HUDEP-2 (cell line): ENCODE measurements around the gene CLCA1.

Experiments
- DNase-seq, 76 experiments: peaks; one replicate each; lab custom pipeline; 2025; ENCODE audit not compliant: unreplicated experiment in 76 of 76; lab: John Stamatoyannopoulos, UW

The CLCA1 gene

DNA sequence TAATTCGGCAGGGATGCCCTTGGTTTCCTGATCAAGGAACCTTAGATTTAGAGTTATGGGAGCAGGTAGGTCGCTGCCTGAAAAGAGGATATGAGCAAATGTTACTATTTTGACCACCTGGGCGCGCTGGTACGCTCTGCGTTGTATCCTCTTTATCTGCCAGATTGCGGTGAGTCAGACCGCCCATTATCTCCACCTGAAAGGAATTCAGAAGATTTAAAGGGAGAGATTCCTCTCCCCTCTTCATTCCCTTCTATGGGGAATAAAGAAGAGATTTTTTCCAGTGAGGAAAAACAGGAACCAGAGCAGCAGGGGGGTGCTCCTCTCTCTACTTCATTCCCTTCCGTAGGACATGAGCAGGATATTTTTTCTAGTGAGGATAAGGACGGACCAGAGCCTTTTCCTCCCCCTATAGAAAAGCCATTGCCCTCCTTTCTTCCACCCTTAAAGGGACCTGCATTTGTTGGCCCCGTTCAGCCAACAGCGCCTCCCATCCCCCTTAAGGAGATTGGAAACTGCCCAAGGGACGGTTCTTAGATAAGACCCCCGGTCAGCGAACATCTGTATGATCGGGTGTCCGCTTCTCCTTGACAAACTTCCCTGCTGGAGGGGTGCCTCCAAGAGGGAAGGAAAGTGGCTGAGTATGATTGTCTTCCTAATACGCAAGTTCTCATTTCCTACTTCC lies 34.1 kb downstream of the CLCA1 start:
- no peak for DNase-seq

DNA sequence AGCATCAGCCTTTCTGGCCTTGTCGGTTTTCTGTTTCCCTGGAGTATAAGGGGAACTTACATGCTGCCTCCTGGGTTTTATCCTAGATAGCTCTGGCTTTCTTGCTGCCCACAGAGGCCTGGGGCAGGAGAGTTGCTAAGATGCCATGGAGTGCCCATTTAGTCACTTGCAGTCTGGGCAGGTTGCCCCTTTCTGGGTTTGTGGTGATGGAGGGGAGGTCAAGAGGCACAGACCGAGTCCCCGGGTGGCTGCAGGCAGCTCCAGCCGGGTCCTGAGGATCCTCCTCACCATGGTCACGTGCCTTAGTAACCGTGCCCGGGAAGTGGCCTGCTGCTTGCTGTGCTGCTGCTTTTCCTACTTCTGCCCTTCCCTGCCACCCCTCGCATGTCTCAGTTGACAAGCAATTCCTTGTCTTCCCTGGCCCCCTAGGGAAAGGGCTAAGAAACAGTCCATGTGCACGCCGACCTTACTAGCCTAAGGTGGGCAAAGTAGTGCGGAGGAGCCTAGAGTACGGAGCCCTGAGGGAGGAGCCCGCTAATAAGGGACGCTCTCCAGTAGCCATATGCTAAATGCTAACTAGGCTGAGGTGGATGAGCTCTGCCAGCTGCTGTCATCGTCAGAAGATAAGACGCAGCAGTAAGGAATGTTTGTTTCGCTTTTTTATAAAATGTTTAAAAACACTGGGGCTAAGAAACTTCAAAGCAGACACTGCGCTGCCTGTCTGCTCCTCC lies 34.8 kb downstream of the CLCA1 start:
- peak in 1 of 76 experiments; percentile 6 for DNase-seq

GRCh38 chr1:86504137-86504479 lies 35.4 kb downstream of the CLCA1 start:
- DNase-seq: no peak

- DNase-seq: no peak
Observed at GRCh38 chr1:86504895-86505563, 36.3 kb downstream of the CLCA1 start.

GRCh38 chr1:86505564-86505902 lies 36.8 kb downstream of the CLCA1 start:
- DNase-seq: no peak

DNA sequence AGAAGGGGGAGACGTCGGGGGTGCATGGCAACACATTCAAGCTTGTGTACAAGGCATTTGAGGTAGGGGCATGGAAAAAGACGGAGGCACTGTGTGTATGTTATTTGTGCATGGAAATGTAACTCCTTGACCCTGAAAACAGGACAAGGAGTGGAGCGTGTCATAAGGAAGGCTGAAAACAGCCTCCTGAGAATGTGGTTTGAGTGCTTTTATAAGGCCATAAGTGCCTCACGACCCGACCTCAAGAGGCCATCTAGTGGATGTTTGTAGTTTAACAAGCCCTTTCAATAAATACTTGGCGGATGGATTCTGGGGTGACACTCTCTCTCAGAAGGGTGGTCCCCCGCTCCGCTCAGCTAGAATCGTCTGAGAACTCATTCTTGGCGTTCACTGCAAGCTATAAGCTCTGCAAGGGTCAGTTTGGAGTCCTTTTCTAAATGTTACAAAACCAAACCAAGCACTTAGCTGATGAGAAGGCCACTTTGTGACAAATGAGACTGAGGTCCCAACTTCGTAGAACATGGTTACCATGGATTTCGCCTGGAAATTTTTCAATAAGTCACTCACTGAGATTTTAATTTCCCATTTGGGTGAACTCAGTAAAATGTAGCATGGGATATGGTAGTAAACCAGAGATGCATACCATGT lies 39.3 kb downstream of the CLCA1 start:
- DNase-seq: peak in 6 of 76 experiments; percentile 1 to 20 (median 8)

DNA sequence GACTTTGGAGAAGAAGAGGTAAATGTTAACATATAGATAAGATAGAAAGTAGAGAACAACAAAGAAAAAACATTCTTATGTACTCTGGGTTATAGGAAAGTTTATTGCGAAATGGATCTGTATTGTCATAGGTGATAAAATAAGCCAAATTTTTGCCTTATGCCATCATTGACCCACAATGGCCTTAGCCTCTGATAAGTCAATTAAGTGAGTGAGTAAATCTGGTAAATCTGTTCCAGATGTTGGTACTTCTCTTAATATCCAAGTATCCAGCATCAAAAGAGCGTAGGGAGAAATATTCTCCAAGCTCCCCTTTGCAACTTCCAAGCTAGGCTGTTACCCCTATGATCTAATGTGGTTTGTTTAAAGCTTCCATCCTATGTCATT lies 39.8 kb downstream of the CLCA1 start:
- no peak for DNase-seq

DNA sequence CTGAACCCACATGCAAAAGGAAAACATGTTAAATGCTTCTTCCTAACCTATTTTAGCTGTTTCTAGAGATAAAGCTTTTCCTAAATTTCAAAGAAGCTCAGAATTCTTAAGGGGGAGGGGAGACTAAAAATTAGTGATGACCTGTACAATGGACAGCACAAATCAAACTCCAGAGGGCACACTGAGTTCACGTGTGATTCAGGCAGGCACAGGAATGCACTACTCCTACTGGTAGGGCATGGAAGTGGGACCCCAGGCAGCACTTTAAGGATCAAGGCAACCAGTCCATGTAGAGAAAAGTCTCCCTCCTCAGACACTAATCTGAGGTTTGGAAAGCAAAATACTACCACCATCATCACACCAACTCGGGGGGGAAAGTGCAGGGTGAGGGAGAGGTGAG lies 46.9 kb downstream of the CLCA1 start:
- DNase-seq: peak in 3 of 76 experiments; percentile 5 to 40 (median 11)

DNA sequence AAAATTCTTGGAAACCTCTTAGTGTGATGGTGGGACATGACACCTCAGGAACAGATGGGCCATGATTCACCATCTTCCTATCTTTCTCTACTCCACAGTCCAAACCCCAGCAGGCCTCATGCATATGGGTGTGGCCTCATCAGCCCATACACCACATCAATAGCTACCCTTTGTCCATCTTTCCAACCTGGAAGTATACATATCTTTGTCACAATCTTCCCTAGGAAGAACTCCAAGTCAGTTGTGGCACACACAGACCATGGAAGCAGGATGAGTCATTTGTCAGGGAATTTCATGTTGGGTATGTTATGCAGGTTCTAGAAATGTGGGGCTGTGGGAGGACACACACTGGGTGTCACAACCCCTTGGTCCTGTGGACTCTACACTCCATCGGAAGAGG lies 47.6 kb downstream of the CLCA1 start:
- no peak for DNase-seq

DNA sequence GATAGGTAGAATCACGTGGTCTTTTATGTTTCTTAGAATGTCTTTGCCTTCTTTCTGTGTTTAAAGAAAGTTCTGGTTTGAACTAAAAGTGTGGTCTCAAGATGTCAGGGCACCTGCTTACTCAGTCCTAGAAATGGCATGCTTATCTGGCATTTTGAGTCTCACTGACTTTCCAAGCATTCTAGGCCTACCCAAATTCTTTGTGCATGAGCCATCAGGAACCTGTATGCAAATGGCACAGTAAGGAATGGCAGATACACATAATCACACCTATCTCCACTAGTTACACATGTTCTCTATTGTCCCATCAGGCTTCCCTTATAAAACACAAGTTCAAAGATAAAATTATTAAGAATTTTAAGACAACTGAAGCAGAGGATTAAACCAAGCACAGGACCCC lies 48.6 kb downstream of the CLCA1 start:
- no peak for DNase-seq

- no peak for DNase-seq
Observed at GRCh38 chr1:86520789-86521521, 52.2 kb downstream of the CLCA1 start.

- DNase-seq: no peak
Observed at GRCh38 chr1:86521522-86521891, 52.8 kb downstream of the CLCA1 start.

- DNase-seq: no peak
Observed at GRCh38 chr1:86522240-86522639, 53.5 kb downstream of the CLCA1 start.

GRCh38 chr1:86523670-86524354 lies 55.1 kb downstream of the CLCA1 start:
- DNase-seq: no peak

DNA sequence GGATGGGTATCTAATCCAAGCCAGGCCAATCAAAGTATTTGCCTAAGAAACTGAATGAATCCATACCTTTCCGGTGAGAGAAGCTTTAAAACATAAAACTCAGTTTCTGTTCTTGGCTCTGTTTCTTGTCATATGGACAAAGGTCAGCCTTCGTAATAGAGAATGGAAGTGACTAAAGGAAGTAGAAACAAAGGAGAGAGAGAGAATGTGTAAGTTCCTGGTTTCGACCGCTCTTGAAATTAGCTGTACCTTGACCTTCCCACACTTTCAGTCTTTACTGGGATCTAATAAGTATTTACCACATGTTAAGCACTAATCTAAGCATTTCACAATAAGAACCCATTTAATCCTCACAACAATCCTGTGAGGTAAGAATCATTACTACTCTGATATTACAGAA lies 58.6 kb downstream of the CLCA1 start:
- no peak for DNase-seq

DNA sequence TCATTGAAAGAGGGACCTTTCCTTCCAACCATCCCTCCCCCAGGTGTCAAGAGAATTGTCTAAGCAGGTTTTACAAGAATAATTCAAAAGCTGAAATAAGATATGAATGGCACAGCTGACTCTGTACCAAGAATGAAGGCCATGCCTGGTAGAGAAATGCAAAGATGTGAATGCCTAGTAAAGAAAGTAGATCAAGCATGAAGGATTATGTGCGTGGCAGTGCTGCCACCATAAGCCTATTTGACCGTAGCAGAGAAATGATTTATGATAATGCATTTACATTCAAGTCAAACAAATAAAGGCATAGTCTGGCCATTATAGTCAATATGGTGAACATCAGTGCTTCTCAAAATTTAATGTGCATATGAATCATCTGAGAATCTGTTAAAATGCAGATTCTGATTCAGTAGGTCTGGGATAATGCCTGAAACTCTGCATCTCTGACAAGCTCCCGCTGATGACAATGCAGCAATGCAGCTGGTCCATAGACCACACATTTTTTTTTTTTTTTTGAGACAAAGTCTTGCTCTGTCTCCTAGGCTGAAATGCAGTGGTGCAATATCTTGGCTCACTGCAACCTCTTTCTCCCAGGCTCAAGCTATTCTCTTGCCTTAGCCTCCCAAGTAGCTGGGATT lies 61.6 kb downstream of the CLCA1 start:
- no peak for DNase-seq

GRCh38 chr1:86537928-86538695 lies 69.4 kb downstream of the CLCA1 start:
- no peak for DNase-seq

GRCh38 chr1:86538775-86539174 lies 70.0 kb downstream of the CLCA1 start:
- no peak for DNase-seq

- DNase-seq: no peak
Observed at GRCh38 chr1:86541859-86542258, 73.1 kb downstream of the CLCA1 start.
